ACC112 (cell line): ENCODE data around the gene OR4E1.
A peak's percentile ranks its signal among the peaks of the same experiment; 100 is the strongest.
"Not testable (repeated sequence)": the region's sequence is repeated elsewhere in the genome, so short reads cannot be mapped to it uniquely, and the experiment has no call there.

Source experiments
- H2AFZ ChIP-seq: fragments of 200-600 bp; sonication (generic); one replicate; pipeline ENCODE4 v1.6.0; 2017; ENCODE audit warnings: antibody characterized with exemption, low read length; ENCODE audit not compliant: unreplicated experiment
- H3K27ac ChIP-seq: fragments of 200-600 bp; sonication (generic); 2 replicates; pipeline ENCODE4 v1.5.1; 2014; ENCODE audit warnings: low read depth, mild to moderate bottlenecking, antibody characterized with exemption, low read length, moderate library complexity
- H3K27me3 ChIP-seq: fragments of 200-600 bp; sonication (generic); 2 replicates; pipeline ENCODE4 v1.6.1; 2014; ENCODE audit warnings: mild to moderate bottlenecking, antibody characterized with exemption, low read length, moderate library complexity, mixed read lengths; ENCODE audit not compliant: insufficient read depth
- H3K36me3 ChIP-seq: fragments of 200-600 bp; sonication (generic); 2 replicates; pipeline ENCODE4 v1.6.1; 2016; ENCODE audit warnings: mild to moderate bottlenecking, antibody characterized with exemption, low read length, moderate library complexity, mixed read lengths; ENCODE audit not compliant: insufficient read depth
- H3K4me1 ChIP-seq: fragments of 200-600 bp; sonication (generic); one replicate; pipeline ENCODE4 v1.6.1; 2016; ENCODE audit warnings: low read length, mixed read lengths; ENCODE audit not compliant: insufficient read depth, unreplicated experiment, control insufficient read depth
- H3K4me3 ChIP-seq: fragments of 200-600 bp; sonication (generic); 2 replicates; pipeline ENCODE4 v1.5.1; 2014; ENCODE audit warnings: mild to moderate bottlenecking, low read depth, low read length
- H3K79me2 ChIP-seq: fragments of 200-600 bp; sonication (generic); one replicate; pipeline ENCODE4 v1.6.0; 2016; ENCODE audit warnings: low read length; ENCODE audit not compliant: control insufficient read depth, unreplicated experiment, insufficient read depth

OR4E1 gene

DNA sequence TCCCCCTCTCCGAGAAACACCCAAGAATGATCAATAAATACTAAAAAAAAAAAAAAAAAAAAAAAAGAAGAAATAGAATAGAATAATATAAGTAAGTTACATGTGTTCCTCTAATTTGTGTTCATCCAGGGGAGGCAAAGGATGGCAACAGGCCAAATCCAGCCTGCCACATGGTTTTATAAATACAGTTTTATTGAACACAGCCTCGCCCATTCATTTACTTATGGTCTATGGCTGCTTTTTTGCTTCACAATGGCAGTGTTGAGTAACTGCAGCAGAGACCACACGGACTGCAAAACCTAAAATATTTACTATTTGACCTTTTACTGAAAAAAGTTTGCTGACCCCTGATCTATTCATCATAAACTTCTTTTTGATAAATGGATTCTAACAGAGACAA, 24.9 kb upstream of the OR4E1 start:
- H3K36me3 ChIP-seq, H3K27me3 ChIP-seq, H2AFZ ChIP-seq, H3K79me2 ChIP-seq, H3K4me1 ChIP-seq, H3K27ac ChIP-seq, H3K4me3 ChIP-seq: not testable (repeated sequence)

DNA sequence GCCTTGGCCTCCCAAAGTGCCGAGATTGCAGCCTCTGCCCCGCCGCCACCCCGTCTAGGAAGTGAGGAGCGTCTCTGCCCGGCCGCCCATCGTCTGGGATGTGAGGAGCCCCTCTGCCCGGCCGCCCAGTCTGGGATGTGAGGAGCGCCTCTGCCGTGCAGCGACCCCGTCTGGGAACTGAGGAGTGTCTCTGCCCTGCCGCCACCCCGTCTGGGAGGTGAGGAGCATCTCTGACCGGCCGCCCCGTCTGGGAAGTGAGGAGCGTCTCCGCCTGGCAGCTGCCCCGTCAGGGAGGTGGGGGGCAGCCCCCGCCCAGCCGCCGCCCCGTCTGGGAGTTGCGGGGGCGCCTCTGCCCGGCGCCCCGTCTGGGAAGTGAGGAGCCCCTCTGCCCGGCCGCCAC, 24.0 kb upstream of the OR4E1 start:
- H3K27ac ChIP-seq, H2AFZ ChIP-seq, H3K36me3 ChIP-seq, H3K79me2 ChIP-seq, H3K27me3 ChIP-seq, H3K4me1 ChIP-seq, H3K4me3 ChIP-seq: not testable (repeated sequence)

- no peaks in the 10 kb centered on the region for H3K36me3 ChIP-seq
- H3K27me3 ChIP-seq = no peaks in the 10 kb centered on the region
- no peaks in the 10 kb centered on the region for H3K79me2 ChIP-seq
- no peak overlapping the region for H3K27ac ChIP-seq
- no peak overlapping the region for H3K4me3 ChIP-seq
- no peaks in the 10 kb centered on the region for H3K4me1 ChIP-seq
- no peak overlapping the region for H2AFZ ChIP-seq
Observed at GRCh38 chr14:21694425-21694824, 20.8 kb upstream of the OR4E1 start.

- Histone ChIP-seq H3K36me3 (no peaks in the 10 kb centered on the region), H3K4me1 (no peaks in the 10 kb centered on the region), H2AFZ (no peak overlapping the region)
Observed at GRCh38 chr14:21686468-21686867, 12.8 kb upstream of the OR4E1 start.

GRCh38 chr14:21680072-21680471, 6.5 kb upstream of the OR4E1 start:
- peaks cover 15% of the 10 kb centered on the region for H3K4me1 ChIP-seq
- H3K4me3 ChIP-seq = no peak overlapping the region
- no peaks in the 10 kb centered on the region for H3K79me2 ChIP-seq
- no peaks in the 10 kb centered on the region for H3K27me3 ChIP-seq
- H3K27ac ChIP-seq = peak overlapping the region; percentile 14
- no peak overlapping the region for H2AFZ ChIP-seq
- H3K36me3 ChIP-seq = no peaks in the 10 kb centered on the region

More at GRCh38 chr14:21686468-21686867, 12.8 kb upstream of the OR4E1 start:
- Histone ChIP-seq H3K27ac (no peak overlapping the region), H3K4me3 (no peak overlapping the region), H3K79me2 (no peaks in the 10 kb centered on the region), H3K27me3 (no peaks in the 10 kb centered on the region)

DNA sequence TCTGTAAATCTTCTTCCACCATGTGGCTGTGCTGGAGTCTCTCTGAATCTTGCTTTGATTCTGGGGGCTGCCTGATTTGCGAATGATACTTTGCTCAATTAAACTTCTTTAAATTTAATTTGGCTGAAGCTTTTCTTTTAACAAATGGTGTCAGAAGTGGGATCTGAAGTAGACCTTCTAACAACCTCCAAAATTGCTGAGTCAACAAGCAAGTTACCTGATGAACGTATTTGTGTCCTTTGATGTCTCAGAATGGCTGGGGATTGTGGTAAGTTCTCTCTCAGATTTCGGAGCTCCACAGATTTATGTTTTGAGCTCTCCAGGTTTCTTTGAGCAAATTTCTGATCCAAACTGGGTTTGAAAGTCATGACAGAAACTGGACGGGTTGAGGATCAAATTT, 1.9 kb upstream of the OR4E1 start:
- H3K79me2 ChIP-seq = no peaks in the 10 kb centered on the region
- peaks cover 15% of the 10 kb centered on the region for H3K4me1 ChIP-seq
- no peaks in the 10 kb centered on the region for H3K27me3 ChIP-seq
- no peaks in the 10 kb centered on the region for H3K36me3 ChIP-seq
- no peak overlapping the region for H3K27ac ChIP-seq
- H2AFZ ChIP-seq = no peak overlapping the region
- H3K4me3 ChIP-seq = no peak overlapping the region

GRCh38 chr14:21672116-21672515, 1.5 kb downstream of the OR4E1 start:
- Histone ChIP-seq H2AFZ (no peak overlapping the region), H3K27me3 (no peaks in the 10 kb centered on the region)

GRCh38 chr14:21671371-21671770, 2.2 kb downstream of the OR4E1 start:
- Histone ChIP-seq H3K4me1 (peaks cover 21% of the 10 kb centered on the region), H3K27ac (no peak overlapping the region)

More at GRCh38 chr14:21672116-21672515, 1.5 kb downstream of the OR4E1 start:
- peaks cover 20% of the 10 kb centered on the region for H3K4me1 ChIP-seq
- no peaks in the 10 kb centered on the region for H3K36me3 ChIP-seq
- no peak overlapping the region for H3K27ac ChIP-seq
- H3K79me2 ChIP-seq = no peaks in the 10 kb centered on the region
- no peak overlapping the region for H3K4me3 ChIP-seq

DNA sequence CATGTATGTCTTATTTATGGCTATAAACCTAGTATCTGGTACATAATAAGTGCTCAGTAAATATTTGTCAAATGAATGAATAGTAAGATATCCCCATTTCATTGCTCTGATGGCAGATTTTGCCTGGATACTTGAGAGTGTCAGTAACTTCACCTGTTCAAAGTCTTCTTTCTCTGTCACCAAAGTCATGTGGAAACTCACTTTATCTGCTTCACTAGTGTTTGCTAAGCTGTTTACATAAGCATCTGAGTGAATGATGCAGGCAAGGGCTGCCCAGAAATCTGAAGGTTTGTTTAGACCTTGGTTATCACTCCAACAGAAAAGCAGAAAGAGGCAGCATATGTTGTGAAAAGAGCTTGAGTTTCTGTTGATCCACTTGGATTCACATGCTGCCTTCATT, 4.3 kb downstream of the OR4E1 start:
- peak overlapping the region; percentile 85 for H3K27ac ChIP-seq
- no peak overlapping the region for H3K4me3 ChIP-seq
- H3K79me2 ChIP-seq = no peaks in the 10 kb centered on the region
- H3K4me1 ChIP-seq = peaks cover 21% of the 10 kb centered on the region
- no peak overlapping the region for H2AFZ ChIP-seq
- H3K36me3 ChIP-seq = no peaks in the 10 kb centered on the region
- no peaks in the 10 kb centered on the region for H3K27me3 ChIP-seq

More at GRCh38 chr14:21671371-21671770, 2.2 kb downstream of the OR4E1 start:
- Histone ChIP-seq H3K79me2 (no peaks in the 10 kb centered on the region), H3K36me3 (no peaks in the 10 kb centered on the region), H3K27me3 (no peaks in the 10 kb centered on the region), H2AFZ (no peak overlapping the region), H3K4me3 (no peak overlapping the region)

DNA sequence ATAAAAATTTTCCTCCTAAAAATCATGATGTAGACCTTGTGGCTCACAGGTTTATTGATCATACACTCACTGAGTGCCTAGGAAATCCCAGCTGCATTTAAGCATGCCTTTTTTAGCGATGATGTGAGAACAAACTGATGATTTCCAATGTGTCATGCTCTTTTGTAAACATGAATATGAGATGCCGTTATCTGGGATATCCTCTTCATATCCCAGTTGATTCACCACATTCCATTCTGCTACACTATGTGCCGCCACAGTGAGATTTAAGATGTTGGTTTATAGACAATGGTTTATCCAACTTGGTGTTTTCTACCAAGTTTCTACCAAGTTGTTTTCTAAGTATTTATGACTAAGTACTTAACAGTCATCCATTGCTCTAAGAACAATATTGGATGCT, 5.2 kb downstream of the OR4E1 start:
- Histone ChIP-seq H3K27ac (peak overlapping the region; percentile 85), H3K27me3 (no peaks in the 10 kb centered on the region), H3K36me3 (no peaks in the 10 kb centered on the region), H3K4me1 (peaks cover 21% of the 10 kb centered on the region), H3K79me2 (no peaks in the 10 kb centered on the region), H2AFZ (no peak overlapping the region), H3K4me3 (no peak overlapping the region)

- peaks cover 6% of the 10 kb centered on the region; the same call in 1 of the 2 replicates for H3K27me3 ChIP-seq
- H3K36me3 ChIP-seq = no peaks in the 10 kb centered on the region
- no peaks in the 10 kb centered on the region for H3K79me2 ChIP-seq
- no peaks in the 10 kb centered on the region for H3K4me1 ChIP-seq
- H3K4me3 ChIP-seq = no peak overlapping the region
- no peak overlapping the region for H2AFZ ChIP-seq
- no peak overlapping the region for H3K27ac ChIP-seq
Observed at GRCh38 chr14:21656980-21657379, 16.6 kb downstream of the OR4E1 start.
